AG04450 (cell line): ENCODE measurements around the gene ERVH48-1. TPM values are rescaled to one million over a fixed set of nuclear protein-coding genes. Genes with fewer than 3 reads are reported as not detected.

ENCODE experiments used
- CTCF ChIA-PET: fragments of 300-600, 350-600 bp; formaldehyde crosslinking; extraction: SDS; loops from one replicate; lab custom pipeline; 2022; ENCODE audit warnings: antibody characterized with exemption, inconsistent platforms; lab: Charles Lee
- POLR2A ChIA-PET: fragments of 350-600 bp; formaldehyde crosslinking; extraction: SDS; loops from one replicate; lab custom pipeline; 2021; ENCODE audit warnings: antibody characterized with exemption, inconsistent platforms; lab: Yijun Ruan, JAX
- DNase-seq: peaks from one replicate; pipeline ENCODE4 v3.0.0-alpha.2; 2011; ENCODE audit warnings: low read depth, low spot score
- H3K27ac ChIP-seq: one replicate; pipeline ENCODE4 v1.5.1; 2012; ENCODE audit warnings: low read depth, low read length, control low read depth
- H3K27me3 ChIP-seq: one replicate; pipeline ENCODE4 v1.6.0; 2012; ENCODE audit warnings: low read length; ENCODE audit not compliant: control insufficient read depth, insufficient read depth
- H3K4me3 ChIP-seq: 2 replicates; pipeline ENCODE4 v1.5.1; 2011; ENCODE audit warnings: mild to moderate bottlenecking, low read depth, low read length, control low read depth
- H3K9me3 ChIP-seq: 2 replicates; pipeline ENCODE4 v1.5.1; 2012; ENCODE audit warnings: low read length; ENCODE audit not compliant: control insufficient read depth, insufficient read depth
- polyA plus RNA-seq: library from polyadenylated mRNA; depleted of rRNA; stranded (reverse); fragments of >200 nt; gene quantifications from 2 replicates; pipeline ENCODE4 v1.2.3, GENCODE V29; 2011
- TF ChIP-seq, protein P1 (sequence below): IDR thresholded peaks from 2 replicates; pipeline ENCODE4 v1.5.1; 2011; ENCODE audit warnings: low read depth, low read length, control low read depth, inconsistent platforms

The ERVH48-1 gene
- polyA plus RNA-seq, 1 experiment, result not detected

DNA sequence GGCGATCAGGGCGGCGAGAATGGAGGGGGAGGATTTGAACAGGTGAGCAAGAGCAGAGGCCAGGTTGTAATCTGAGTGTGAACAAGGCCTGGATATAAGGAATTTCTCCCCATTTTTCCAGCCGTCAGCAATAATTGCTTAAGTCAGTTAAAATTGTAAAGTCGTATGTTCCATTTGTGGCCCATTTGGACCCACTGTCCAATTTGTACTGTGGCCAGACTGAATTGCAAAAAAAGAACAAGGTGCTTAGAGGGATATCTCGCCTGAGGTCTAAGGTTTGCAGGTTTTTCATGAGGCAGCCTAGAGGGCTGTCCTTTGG lies 1.0 kb downstream of the ERVH48-1 start:
- peaks cover 4% of the 10 kb centered on the region for H3K27me3 ChIP-seq
- H3K9me3 ChIP-seq, result no peaks in the 10 kb centered on the region
- H3K4me3 ChIP-seq, result no peak overlapping the region
- CTCF ChIA-PET, result no interaction called here
- H3K27ac ChIP-seq, result no peak overlapping the region
- DNase-seq, result no peak
- POLR2A ChIA-PET, result no interaction called here
- TF ChIP-seq, protein P1, sequence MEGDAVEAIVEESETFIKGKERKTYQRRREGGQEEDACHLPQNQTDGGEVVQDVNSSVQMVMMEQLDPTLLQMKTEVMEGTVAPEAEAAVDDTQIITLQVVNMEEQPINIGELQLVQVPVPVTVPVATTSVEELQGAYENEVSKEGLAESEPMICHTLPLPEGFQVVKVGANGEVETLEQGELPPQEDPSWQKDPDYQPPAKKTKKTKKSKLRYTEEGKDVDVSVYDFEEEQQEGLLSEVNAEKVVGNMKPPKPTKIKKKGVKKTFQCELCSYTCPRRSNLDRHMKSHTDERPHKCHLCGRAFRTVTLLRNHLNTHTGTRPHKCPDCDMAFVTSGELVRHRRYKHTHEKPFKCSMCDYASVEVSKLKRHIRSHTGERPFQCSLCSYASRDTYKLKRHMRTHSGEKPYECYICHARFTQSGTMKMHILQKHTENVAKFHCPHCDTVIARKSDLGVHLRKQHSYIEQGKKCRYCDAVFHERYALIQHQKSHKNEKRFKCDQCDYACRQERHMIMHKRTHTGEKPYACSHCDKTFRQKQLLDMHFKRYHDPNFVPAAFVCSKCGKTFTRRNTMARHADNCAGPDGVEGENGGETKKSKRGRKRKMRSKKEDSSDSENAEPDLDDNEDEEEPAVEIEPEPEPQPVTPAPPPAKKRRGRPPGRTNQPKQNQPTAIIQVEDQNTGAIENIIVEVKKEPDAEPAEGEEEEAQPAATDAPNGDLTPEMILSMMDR, result no peak

DNA sequence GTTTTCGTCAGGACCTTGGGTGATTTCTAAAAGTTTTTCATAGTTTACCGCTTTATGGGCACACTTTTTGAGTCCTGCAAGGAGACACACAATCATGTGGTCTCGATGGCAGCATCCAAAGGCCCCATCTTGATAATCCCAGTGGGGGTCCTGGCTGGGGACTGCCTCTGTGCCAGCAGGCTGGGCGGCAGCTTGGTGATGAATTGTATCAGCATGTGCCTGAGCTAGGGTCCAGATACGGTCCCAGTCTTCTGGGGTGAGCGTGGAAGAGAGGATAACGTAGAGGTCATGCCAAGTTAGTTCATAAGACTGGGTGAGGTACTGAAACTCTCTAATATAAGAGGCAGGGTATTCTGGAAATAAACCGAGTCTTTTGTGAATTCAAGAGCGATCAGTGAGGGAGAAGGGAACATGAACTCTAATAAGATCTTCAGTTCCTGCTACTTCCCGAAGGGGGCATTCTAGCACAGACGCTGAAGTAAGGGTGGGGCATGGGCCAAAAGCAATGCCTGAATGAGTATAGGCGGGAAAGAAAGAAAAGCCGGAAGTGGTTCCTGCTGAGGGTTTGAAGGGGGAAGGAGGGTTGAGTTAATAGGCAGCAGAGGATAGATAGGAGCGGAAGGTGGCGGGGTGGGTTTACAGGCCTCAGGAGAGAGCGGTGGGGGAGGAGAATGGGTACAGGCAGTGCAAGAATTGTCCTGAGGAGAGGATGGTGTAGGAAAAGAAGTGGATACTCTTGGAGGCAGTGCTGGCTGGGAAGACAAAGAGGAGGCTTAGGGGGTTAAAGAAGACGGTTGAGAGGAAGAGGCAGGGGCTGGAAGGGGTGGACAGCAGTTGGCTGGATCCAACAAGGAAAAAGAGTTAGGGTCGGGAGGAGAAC lies 1.6 kb downstream of the ERVH48-1 start:
- ChIA-PET POLR2A (no interaction called here), CTCF (interaction anchor here (0.6 kb wide), 1 partner anchor 35 kb away, joined by 3 read pairs; no protein-coding TSS in a partner anchor)
- TF ChIP-seq, protein P1, result peak; percentile 86

DNA sequence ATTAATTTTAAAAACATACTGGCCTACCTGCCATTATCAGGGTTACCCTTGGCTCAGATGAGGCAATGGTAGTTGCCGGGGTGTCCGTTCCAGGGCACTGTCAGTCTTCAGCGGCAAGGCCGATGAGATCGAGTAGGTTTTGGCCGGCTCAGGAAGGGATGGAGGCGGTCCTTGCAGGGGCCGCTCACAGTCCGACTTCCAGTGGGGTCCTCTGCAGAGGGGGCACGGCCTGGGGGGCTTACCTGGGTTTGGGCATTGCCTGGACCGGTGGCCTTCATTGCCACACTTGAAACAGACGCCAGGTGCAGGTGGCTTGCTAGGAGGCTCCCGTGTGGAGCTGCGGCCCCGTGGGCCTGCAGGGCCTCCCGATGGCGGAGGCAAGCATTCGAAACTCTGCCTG lies 2.5 kb downstream of the ERVH48-1 start:
- Histone ChIP-seq H3K27ac (peak overlapping the region; percentile 21), H3K4me3 (no peak overlapping the region), H3K9me3 (no peaks in the 10 kb centered on the region), H3K27me3 (peaks cover 4% of the 10 kb centered on the region)
- ChIA-PET CTCF (interaction anchor here (0.6 kb wide), 1 partner anchor 36 kb away, joined by 3 read pairs; no protein-coding TSS in a partner anchor), POLR2A (no interaction called here)
- TF ChIP-seq, protein P1, result no peak
- no peak for DNase-seq

More for the DNA sequence above, 1.6 kb downstream of the ERVH48-1 start:
- Histone ChIP-seq H3K9me3 (no peaks in the 10 kb centered on the region), H3K4me3 (no peak overlapping the region), H3K27ac (no peak overlapping the region), H3K27me3 (peaks cover 4% of the 10 kb centered on the region)
- peak; percentile 77 for DNase-seq

DNA sequence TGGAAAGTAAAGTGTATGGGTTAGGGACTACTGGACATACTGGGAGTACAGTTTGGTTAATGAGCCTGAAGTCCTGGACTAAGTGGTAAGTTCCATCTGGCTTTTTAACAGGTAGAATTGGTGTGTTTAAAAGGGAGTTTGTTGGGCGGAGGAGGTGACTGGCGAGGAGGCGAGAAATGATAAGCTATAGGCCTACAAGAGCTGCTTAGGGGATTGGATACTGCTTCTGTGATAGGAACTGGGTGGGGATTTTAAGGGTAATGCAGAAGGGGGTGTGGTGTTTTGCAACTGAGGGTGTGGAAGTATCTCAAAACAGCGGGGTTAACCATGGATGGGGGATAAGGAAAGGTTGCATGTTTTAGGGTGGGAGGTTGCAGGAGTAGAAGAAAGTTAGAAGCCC lies 3.5 kb downstream of the ERVH48-1 start:
- Histone ChIP-seq H3K27ac (no peak overlapping the region), H3K4me3 (no peak overlapping the region), H3K27me3 (peaks cover 4% of the 10 kb centered on the region), H3K9me3 (no peaks in the 10 kb centered on the region)
- TF ChIP-seq, protein P1, result no peak
- DNase-seq, result no peak
- CTCF ChIA-PET, result interaction anchor here (0.6 kb wide), 1 partner anchor 806 kb away, joined by 11 read pairs; no protein-coding TSS in a partner anchor
- POLR2A ChIA-PET, result no interaction called here

DNA sequence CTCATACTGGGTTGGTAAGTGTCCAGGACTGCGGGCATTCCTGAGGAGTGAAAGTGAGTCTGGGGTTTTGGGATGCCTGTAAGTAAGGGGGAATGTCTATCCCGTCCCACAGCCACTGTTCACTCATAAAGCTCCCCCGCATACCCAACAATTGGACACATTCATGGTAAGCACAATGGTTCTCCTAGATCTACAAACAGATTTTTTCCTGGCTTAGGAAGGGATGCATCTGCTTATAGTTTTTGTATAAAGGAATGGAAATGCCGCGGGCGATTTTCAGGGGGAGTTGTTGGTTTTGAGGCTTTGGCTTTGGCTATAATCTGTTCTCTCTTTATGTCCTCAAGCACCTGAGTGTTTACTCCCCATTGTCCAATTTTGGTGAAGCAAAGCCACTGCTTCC lies 7.1 kb downstream of the ERVH48-1 start:
- POLR2A ChIA-PET, result no interaction called here
- DNase-seq, result no peak
- no peaks in the 10 kb centered on the region for H3K9me3 ChIP-seq
- no peak overlapping the region for H3K27ac ChIP-seq
- H3K27me3 ChIP-seq, result peaks cover 4% of the 10 kb centered on the region
- TF ChIP-seq, protein P1, result no peak
- no peak overlapping the region for H3K4me3 ChIP-seq
- CTCF ChIA-PET, result no interaction called here
